GM19240 (cell line): Measurements from ENCODE around the gene URGCP.
"Not testable (repeated sequence)": the region's sequence is repeated elsewhere in the genome, so short reads cannot be mapped to it uniquely, and the experiment has no call there.

Experiments
- DNase-seq: peaks from one replicate; pipeline ENCODE4 v3.0.0; 2011; ENCODE audit warnings: low spot score; ENCODE audit not compliant: insufficient read length

The URGCP gene

GRCh38 chr7:43830917-43831316 lies 75.5 kb downstream of the URGCP start:
- not testable (repeated sequence) for DNase-seq
